A673 (cell line): ENCODE results near the gene EVX2. TPM values are rescaled to one million over a fixed set of nuclear protein-coding genes. Genes with fewer than 3 reads are reported as not detected.
A peak's percentile ranks its signal among the peaks of the same experiment; 100 is the strongest.

Experiments
- BruUV-seq: library from RNA; stranded (reverse); fragments of 400-500 nt; replicated peaks from 2 replicates; lab custom pipeline; 2021; lab: Mats Ljungman, UMichigan
- CTCF ChIA-PET: fragments of 300-600 bp; sonication (Branson Sonifier 250); formaldehyde crosslinking; loops from one replicate; lab custom pipeline; 2022; ENCODE audit warnings: antibody characterized with exemption; lab: Charles Lee
- POLR2A ChIA-PET: fragments of 300-600 bp; sonication (Branson Sonifier 250); formaldehyde crosslinking; loops from one replicate; lab custom pipeline; 2022; ENCODE audit warnings: antibody characterized with exemption; ENCODE audit not compliant: low non-redundant PET; lab: Charles Lee
- DNase-seq: peaks from one replicate; pipeline ENCODE4 v3.0.0-alpha.2; 2015; ENCODE audit warnings: low spot score
- H3K27ac ChIP-seq: fragments of 200-600 bp; sonication (generic); 2 replicates; pipeline ENCODE4 v1.5.1; 2016; ENCODE audit warnings: mixed run types, low read depth, mild to moderate bottlenecking, mixed read lengths, antibody characterized with exemption, low read length; ENCODE audit not compliant: poor library complexity, severe bottlenecking
- H3K27me3 ChIP-seq: fragments of 200-600 bp; sonication (generic); replicated peaks from 2 replicates; pipeline ENCODE4 v1.6.1; 2017; ENCODE audit warnings: mixed run types, low read depth, mild to moderate bottlenecking, mixed read lengths, antibody characterized with exemption, low read length; ENCODE audit not compliant: insufficient read depth, poor library complexity
- H3K36me3 ChIP-seq: fragments of 200-600 bp; sonication (generic); 2 replicates; pipeline ENCODE4 v1.6.1; 2016; ENCODE audit warnings: mixed run types, mild to moderate bottlenecking, mixed read lengths, antibody characterized with exemption, low read length; ENCODE audit not compliant: insufficient read depth, poor library complexity, severe bottlenecking
- H3K4me1 ChIP-seq: fragments of 200-600 bp; sonication (generic); 2 replicates; pipeline ENCODE4 v1.6.1; 2017; ENCODE audit warnings: mixed run types, mild to moderate bottlenecking, mixed read lengths, antibody characterized with exemption, low read length; ENCODE audit not compliant: insufficient read depth, poor library complexity, severe bottlenecking
- H3K4me3 ChIP-seq: fragments of 200-600 bp; sonication (generic); 2 replicates; pipeline ENCODE4 v1.5.1; 2016; ENCODE audit warnings: low read depth, mixed run types, mild to moderate bottlenecking, mixed read lengths, low read length; ENCODE audit not compliant: poor library complexity, severe bottlenecking
- H3K9me3 ChIP-seq: fragments of 200-600 bp; sonication (generic); 2 replicates; pipeline ENCODE4 v1.6.1; 2016; ENCODE audit warnings: mixed run types, low read depth, mild to moderate bottlenecking, mixed read lengths, antibody characterized with exemption, low read length; ENCODE audit not compliant: poor library complexity, severe bottlenecking
- CTCF ChIP-seq: fragments of 300-800, 200-600 bp; sonication (generic); conservative IDR thresholded peaks from 2 replicates; pipeline ENCODE4 v1.5.1; 2017; ENCODE audit warnings: low read depth, mild to moderate bottlenecking, antibody characterized with exemption, low read length, moderate library complexity, mixed read lengths
- EZH2 ChIP-seq: fragments of 200-600 bp; sonication (generic); IDR thresholded peaks from 2 replicates; pipeline ENCODE4 v1.6.1; 2017; ENCODE audit warnings: borderline replicate concordance, low read depth, mild to moderate bottlenecking, mixed read lengths, antibody characterized with exemption, low read length; ENCODE audit not compliant: poor library complexity, severe bottlenecking
- intact Hi-C: fragments of 100-400 bp; cut with micrococcal nuclease; formaldehyde crosslinking; loops from one replicate; pipeline ENCODE4 v1.10.0; 2022; ENCODE audit not compliant: unreplicated experiment
- total RNA-seq: library from RNA; stranded (reverse); gene quantifications from 2 replicates; pipeline ENCODE4 v1.2.3, GENCODE V29; 2021

EVX2 gene
- total RNA-seq, 1 experiment from 2014 or later, result 0.41 TPM

GRCh38 chr2:176121190-176122051 is 37.7 kb upstream of the EVX2 start:
- H3K27me3 ChIP-seq, result no peaks in the 10 kb centered on the region
- peak overlapping the region; percentile 98 for H3K27ac ChIP-seq
- no peak for TF ChIP-seq EZH2
- no peak for TF ChIP-seq CTCF
- H3K9me3 ChIP-seq, result no peaks in the 10 kb centered on the region
- peak; percentile 61 for DNase-seq
- H3K4me1 ChIP-seq, result peaks cover 60% of the 10 kb centered on the region
- H3K36me3 ChIP-seq, result peaks cover 73% of the 10 kb centered on the region
- POLR2A ChIA-PET, result interaction anchor here (0.6 to 0.7 kb wide), 2 partner anchors 584 to 955 kb away, joined by 3 read pairs; no protein-coding TSS in a partner anchor
- no TSS peak for BruUV-seq
- intact Hi-C loops, result loop anchor here (10.0 kb wide), 1 partner anchor 1633 kb away; no protein-coding TSS in a partner anchor
- CTCF ChIA-PET, result interaction anchor here (0.6 to 2.1 kb wide), 2 partner anchors 10 to 1022 kb away, joined by 3 to 7 read pairs; no protein-coding TSS in a partner anchor
- peak overlapping the region; percentile 71 for H3K4me3 ChIP-seq

- peak overlapping the region; percentile 98 for H3K27ac ChIP-seq
- BruUV-seq, result no TSS peak
- POLR2A ChIA-PET, result interaction anchor here (0.6 kb wide), 1 partner anchor 10 kb away, joined by 5 read pairs; no protein-coding TSS in a partner anchor
- peak overlapping the region; percentile 71 for H3K4me3 ChIP-seq
- H3K9me3 ChIP-seq, result no peaks in the 10 kb centered on the region
- H3K4me1 ChIP-seq, result peaks cover 52% of the 10 kb centered on the region
- TF ChIP-seq CTCF (no peak), EZH2 (no peak)
- intact Hi-C loops, result loop anchor here (10.0 kb wide), 1 partner anchor 1634 kb away; no protein-coding TSS in a partner anchor
- H3K36me3 ChIP-seq, result peaks cover 76% of the 10 kb centered on the region
- CTCF ChIA-PET, result interaction anchor here (0.6 to 2.1 kb wide), 3 partner anchors 9 to 1023 kb away, joined by 3 to 7 read pairs (median 3); no protein-coding TSS in a partner anchor
- peak; percentile 50 for DNase-seq
- no peaks in the 10 kb centered on the region for H3K27me3 ChIP-seq
Measured at GRCh38 chr2:176120364-176121189, 36.8 kb upstream of the EVX2 start.

- ChIA-PET POLR2A (no interaction called here), CTCF (no interaction called here)
- peak; percentile 90 for DNase-seq
- Histone ChIP-seq H3K9me3 (no peaks in the 10 kb centered on the region), H3K4me3 (peak overlapping the region; percentile 73), H3K4me1 (peaks cover 44% of the 10 kb centered on the region), H3K36me3 (peaks cover 75% of the 10 kb centered on the region), H3K27ac (peak overlapping the region; percentile 88), H3K27me3 (no peaks in the 10 kb centered on the region)
- TF ChIP-seq CTCF, result peak; percentile 89
- TF ChIP-seq EZH2, result no peak
- intact Hi-C loops, result no loop called here
- no TSS peak for BruUV-seq
Measured at GRCh38 chr2:176118601-176119339, 35.0 kb upstream of the EVX2 start.
